SU-DHL-6 (cell line): ENCODE measurements around the gene OBSCN.
"Not testable (repeated sequence)": the region's sequence is repeated elsewhere in the genome, so short reads cannot be mapped to it uniquely, and the experiment has no call there.

ENCODE experiments used
- H2AFZ ChIP-seq: fragments of 200-600 bp; sonication (generic); 2 replicates; pipeline ENCODE4 v1.6.1; 2014; ENCODE audit warnings: low read depth, mild to moderate bottlenecking, moderate library complexity, mixed read lengths, antibody characterized with exemption, low read length; ENCODE audit not compliant: severe bottlenecking
- H3F3A ChIP-seq: fragments of 200-600 bp; shearing (Covaris generic); 2 replicates; pipeline ENCODE4 v1.6.0; 2016; ENCODE audit warnings: antibody characterized with exemption, mild to moderate bottlenecking; ENCODE audit not compliant: insufficient read depth
- H3K27ac ChIP-seq: fragments of 200-600 bp; sonication (generic); 2 replicates; pipeline ENCODE4 v1.5.1; 2016; ENCODE audit warnings: low read depth, mild to moderate bottlenecking, low read length, moderate library complexity, mixed read lengths
- H3K27me3 ChIP-seq: fragments of 200-600 bp; sonication (generic), shearing (Covaris generic); 2 replicates; pipeline ENCODE4 v1.6.0; 2014; ENCODE audit warnings: mild to moderate bottlenecking, low read length
- H3K36me3 ChIP-seq: fragments of 200-600 bp; sonication (generic); 2 replicates; pipeline ENCODE4 v1.6.1; 2014; ENCODE audit warnings: mild to moderate bottlenecking, low read length, mixed read lengths
- H3K4me2 ChIP-seq: fragments of 300-600, 200-600 bp; shearing (Covaris generic), sonication (generic); 2 replicates; pipeline ENCODE4 v1.6.0; 2014; ENCODE audit warnings: low read length, low read depth, mild to moderate bottlenecking; ENCODE audit not compliant: poor library complexity, severe bottlenecking
- H3K4me3 ChIP-seq: fragments of 200-600 bp; sonication (generic); 2 replicates; pipeline ENCODE4 v1.5.1; 2014; ENCODE audit warnings: antibody characterized with exemption, low read length, mild to moderate bottlenecking, mixed read lengths; ENCODE audit not compliant: insufficient read depth, poor library complexity, severe bottlenecking
- H3K79me2 ChIP-seq: fragments of 200-600 bp; sonication (generic); 2 replicates; pipeline ENCODE4 v1.6.1; 2014; ENCODE audit warnings: mild to moderate bottlenecking, low read length, moderate library complexity; ENCODE audit not compliant: insufficient read depth
- H3K9ac ChIP-seq: fragments of 200-600 bp; sonication (generic); 2 replicates; pipeline ENCODE4 v1.7.0; 2014; ENCODE audit warnings: mild to moderate bottlenecking, low read length
- H3K9me2 ChIP-seq: fragments of 200-600 bp; sonication (generic); replicated peaks from 2 replicates; pipeline ENCODE4 v1.6.1; 2014; ENCODE audit warnings: low read length; ENCODE audit not compliant: insufficient read depth
- H3K9me3 ChIP-seq: fragments of 200-600 bp; sonication (generic); 2 replicates; pipeline ENCODE4 v1.6.1; 2014; ENCODE audit warnings: low read length, mixed read lengths; ENCODE audit not compliant: insufficient read depth
- H4K20me1 ChIP-seq: fragments of 200-600 bp; sonication (generic); 2 replicates; pipeline ENCODE4 v1.6.1; 2014; ENCODE audit warnings: low read depth, mild to moderate bottlenecking, antibody characterized with exemption, low read length, moderate library complexity, mixed read lengths
- CTCF ChIP-seq: fragments of 200-600 bp; sonication (generic); IDR thresholded peaks from one replicate; pipeline ENCODE4 v1.5.1; 2017; ENCODE audit warnings: antibody characterized with exemption, mild to moderate bottlenecking, low read length, moderate library complexity; ENCODE audit not compliant: insufficient read depth, poor library complexity, severe bottlenecking
- EZH2phosphoT487 ChIP-seq: fragments of 200-600 bp; sonication (generic), shearing (Covaris generic); conservative IDR thresholded peaks from 2 replicates; pipeline ENCODE4 v1.6.1; 2018; ENCODE audit warnings: mild to moderate bottlenecking, antibody characterized with exemption, low read length, moderate library complexity, mixed read lengths

Gene OBSCN

GRCh38 chr1:228181645-228182034 is 26.2 kb upstream of the OBSCN start:
- H3K9ac ChIP-seq = no peak overlapping the region
- no peak overlapping the region for H2AFZ ChIP-seq
- no peaks in the 10 kb centered on the region for H3K9me3 ChIP-seq
- no peaks in the 10 kb centered on the region for H4K20me1 ChIP-seq
- no peak overlapping the region for H3K4me2 ChIP-seq
- no peaks in the 10 kb centered on the region for H3K79me2 ChIP-seq
- H3K9me2 ChIP-seq = no peaks in the 10 kb centered on the region
- H3F3A ChIP-seq = no peaks in the 10 kb centered on the region
- no peaks in the 10 kb centered on the region for H3K27me3 ChIP-seq
- no peak overlapping the region for H3K4me3 ChIP-seq
- H3K27ac ChIP-seq = no peak overlapping the region
- no peaks in the 10 kb centered on the region for H3K36me3 ChIP-seq
- TF ChIP-seq CTCF (no peak), EZH2phosphoT487 (no peak)

DNA sequence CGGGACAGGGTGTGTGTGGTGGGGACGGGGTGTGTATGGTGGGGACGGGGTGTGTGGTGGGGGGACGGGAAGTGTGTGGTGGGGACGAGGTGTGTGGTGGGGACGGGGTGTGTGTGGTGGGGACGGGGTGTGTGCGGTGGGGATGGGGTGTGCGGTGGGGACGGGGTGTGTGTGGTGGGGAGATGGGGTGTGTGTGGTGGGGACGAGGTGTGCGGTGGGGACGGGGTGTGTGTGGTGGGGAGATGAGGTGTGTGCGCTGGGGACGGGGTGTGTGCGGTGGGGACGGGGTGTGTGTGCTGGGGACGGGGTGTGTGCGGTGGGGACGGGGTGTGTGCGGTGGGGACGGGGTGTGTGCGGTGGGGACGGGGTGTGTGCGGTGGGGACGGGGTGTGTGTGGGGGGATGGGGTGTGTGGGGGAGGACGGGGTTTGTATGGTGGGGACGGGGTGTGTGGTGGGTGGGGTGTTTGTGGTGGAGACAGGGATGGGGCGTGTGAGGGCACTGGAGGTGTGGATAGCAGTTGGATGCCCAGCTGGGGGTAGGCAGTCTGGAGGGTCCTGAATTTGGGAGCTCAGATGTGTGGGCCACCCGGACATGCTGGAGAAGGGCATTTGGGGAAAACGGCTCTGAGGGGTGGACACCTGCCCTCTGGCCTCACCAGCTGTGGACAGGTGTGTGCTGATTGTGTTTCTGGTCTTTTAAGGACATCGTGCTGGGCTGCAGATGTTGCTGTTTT is 25.4 kb upstream of the OBSCN start:
- no peak overlapping the region for H3K4me2 ChIP-seq
- H3K9ac ChIP-seq = no peak overlapping the region
- no peaks in the 10 kb centered on the region for H3K9me3 ChIP-seq
- H3K79me2 ChIP-seq = no peaks in the 10 kb centered on the region
- TF ChIP-seq EZH2phosphoT487 = no peak
- TF ChIP-seq CTCF = no peak
- H3K27ac ChIP-seq = no peak overlapping the region
- no peaks in the 10 kb centered on the region for H4K20me1 ChIP-seq
- no peaks in the 10 kb centered on the region for H3F3A ChIP-seq
- H3K4me3 ChIP-seq = no peak overlapping the region
- H3K36me3 ChIP-seq = no peaks in the 10 kb centered on the region
- no peaks in the 10 kb centered on the region for H3K9me2 ChIP-seq
- no peaks in the 10 kb centered on the region for H3K27me3 ChIP-seq
- no peak overlapping the region for H2AFZ ChIP-seq

DNA sequence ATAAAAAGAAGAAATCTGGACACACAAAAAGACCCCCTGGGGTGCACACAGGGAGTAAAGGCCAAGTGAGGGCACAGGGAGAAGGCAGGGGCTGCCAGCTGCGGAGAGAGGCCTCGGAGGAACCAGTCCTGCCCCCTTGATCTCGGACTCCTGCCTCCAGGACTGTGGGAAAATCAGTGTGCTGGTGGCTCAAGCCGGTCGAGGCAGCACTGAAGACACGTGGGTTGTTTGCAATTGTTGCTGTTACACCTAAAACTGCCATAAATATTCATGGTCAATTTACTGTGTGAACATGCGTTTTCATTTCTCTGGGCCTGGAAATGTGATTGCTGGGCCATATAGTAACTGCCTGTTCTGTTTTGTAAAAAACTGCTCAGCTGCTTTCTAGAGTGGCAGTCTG is 23.7 kb upstream of the OBSCN start:
- H3F3A ChIP-seq = no peaks in the 10 kb centered on the region
- no peak overlapping the region for H2AFZ ChIP-seq
- no peaks in the 10 kb centered on the region for H3K9me2 ChIP-seq
- no peak overlapping the region for H3K4me2 ChIP-seq
- no peak overlapping the region for H3K9ac ChIP-seq
- H4K20me1 ChIP-seq = no peaks in the 10 kb centered on the region
- H3K9me3 ChIP-seq = no peaks in the 10 kb centered on the region
- no peak overlapping the region for H3K4me3 ChIP-seq
- TF ChIP-seq CTCF = no peak
- no peak for TF ChIP-seq EZH2phosphoT487
- no peak overlapping the region for H3K27ac ChIP-seq
- H3K27me3 ChIP-seq = no peaks in the 10 kb centered on the region
- H3K36me3 ChIP-seq = no peaks in the 10 kb centered on the region
- no peaks in the 10 kb centered on the region for H3K79me2 ChIP-seq

DNA sequence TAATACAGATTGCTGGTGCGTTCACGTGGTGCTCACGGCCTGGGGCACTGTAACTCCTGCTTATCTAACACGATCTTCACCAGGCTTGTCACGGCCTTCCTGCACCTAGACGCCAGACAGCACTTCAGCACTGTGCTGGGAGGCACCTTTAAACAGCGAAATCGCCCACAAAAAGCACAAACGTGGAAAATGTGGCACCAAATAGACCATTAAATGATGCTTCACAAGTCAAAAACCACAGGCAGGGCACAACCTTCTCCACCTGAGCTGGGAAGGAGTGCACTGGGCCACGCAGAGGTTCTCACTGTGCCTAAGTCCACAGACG is 22.2 kb upstream of the OBSCN start:
- Histone ChIP-seq H3K27me3 (no peaks in the 10 kb centered on the region), H4K20me1 (no peaks in the 10 kb centered on the region), H3K9me3 (no peaks in the 10 kb centered on the region), H3F3A (no peaks in the 10 kb centered on the region), H3K27ac (no peak overlapping the region), H3K4me2 (no peak overlapping the region), H3K9me2 (no peaks in the 10 kb centered on the region), H3K4me3 (no peak overlapping the region), H3K36me3 (no peaks in the 10 kb centered on the region), H2AFZ (no peak overlapping the region), H3K9ac (no peak overlapping the region), H3K79me2 (no peaks in the 10 kb centered on the region)
- TF ChIP-seq EZH2phosphoT487 = no peak
- no peak for TF ChIP-seq CTCF

DNA sequence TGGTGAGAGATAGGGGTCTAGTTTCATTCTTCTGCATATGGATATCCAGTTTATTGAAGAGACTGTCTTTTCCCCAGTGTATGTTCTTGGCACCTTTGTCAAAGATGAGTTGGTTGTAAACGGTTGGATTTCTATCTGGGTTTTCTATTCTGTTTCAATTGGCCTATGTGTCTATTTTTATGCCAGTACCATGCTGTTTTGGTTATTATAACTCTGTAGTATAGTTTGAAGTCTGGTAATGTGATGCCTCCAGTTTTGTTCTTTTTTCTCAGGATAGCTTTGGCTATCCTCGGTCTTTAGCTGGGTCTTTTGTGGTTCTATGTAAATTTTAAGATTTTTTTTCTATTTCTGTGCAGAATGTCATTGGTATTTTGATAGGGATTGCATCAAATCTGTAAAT is 19.6 kb upstream of the OBSCN start:
- not testable (repeated sequence) for H3K4me2 ChIP-seq, H2AFZ ChIP-seq, H3F3A ChIP-seq, H3K36me3 ChIP-seq, H3K79me2 ChIP-seq, H3K4me3 ChIP-seq, H3K9me2 ChIP-seq, H4K20me1 ChIP-seq, H3K27me3 ChIP-seq, H3K9me3 ChIP-seq, H3K27ac ChIP-seq, H3K9ac ChIP-seq
